HG02981 (cell line): Measurements from ENCODE around the gene RAD51D.
"Not testable (repeated sequence)": the region's sequence is repeated elsewhere in the genome, so short reads cannot be mapped to it uniquely, and the experiment has no call there.

Experiments
- ATAC-seq: cut with Tn5 transposase; IDR thresholded peaks from one replicate; pipeline ENCODE4 v1.9.1; 2021; ENCODE audit warnings: mild to moderate bottlenecking, moderate library complexity; ENCODE audit not compliant: unreplicated experiment

The RAD51D gene

DNA sequence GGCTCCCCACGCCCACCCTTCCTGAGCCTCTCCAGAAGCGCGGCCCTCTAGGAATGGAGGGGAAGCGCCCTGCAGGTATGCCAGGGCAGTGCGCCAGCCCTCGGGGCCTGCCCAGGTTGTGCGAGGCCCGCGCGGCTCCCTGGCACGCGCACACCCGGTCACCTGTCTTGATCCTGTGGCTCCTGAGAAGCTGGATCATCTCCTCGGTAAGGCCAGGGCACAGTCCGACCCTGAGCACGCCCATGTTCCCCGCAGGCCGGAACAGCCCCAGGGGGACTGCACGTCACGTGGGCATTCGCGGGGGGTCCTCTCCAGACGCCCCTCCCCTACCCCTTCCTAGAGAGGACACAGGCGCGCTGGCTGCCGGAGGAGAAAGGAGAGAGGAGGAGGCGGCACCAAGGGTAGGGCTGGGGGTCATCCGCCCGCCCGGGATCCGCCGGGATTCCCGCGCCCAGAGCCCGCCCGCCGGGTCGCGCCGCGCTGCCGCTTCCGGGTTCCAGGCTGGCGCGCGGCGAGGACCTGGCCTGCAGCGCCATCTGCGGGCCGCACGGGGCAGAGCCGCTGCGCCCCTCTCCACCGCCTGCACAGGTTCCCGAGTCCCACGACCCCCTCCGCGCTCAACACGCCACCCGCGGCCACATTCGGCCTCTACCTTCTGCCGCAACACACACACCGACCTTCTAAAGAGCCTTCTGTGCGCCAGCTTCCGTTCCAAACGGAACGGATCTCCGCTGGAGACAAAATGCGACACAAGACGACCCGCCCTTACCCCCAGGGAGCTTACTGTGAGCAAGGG, at the start of gene RAD51D:
Gene RAD51D (minus strand): TSS at position 491 of the 796 bp plus-strand sequence. CDS start 247 bp downstream, at position 244.
- peak; percentile 77 for ATAC-seq

DNA sequence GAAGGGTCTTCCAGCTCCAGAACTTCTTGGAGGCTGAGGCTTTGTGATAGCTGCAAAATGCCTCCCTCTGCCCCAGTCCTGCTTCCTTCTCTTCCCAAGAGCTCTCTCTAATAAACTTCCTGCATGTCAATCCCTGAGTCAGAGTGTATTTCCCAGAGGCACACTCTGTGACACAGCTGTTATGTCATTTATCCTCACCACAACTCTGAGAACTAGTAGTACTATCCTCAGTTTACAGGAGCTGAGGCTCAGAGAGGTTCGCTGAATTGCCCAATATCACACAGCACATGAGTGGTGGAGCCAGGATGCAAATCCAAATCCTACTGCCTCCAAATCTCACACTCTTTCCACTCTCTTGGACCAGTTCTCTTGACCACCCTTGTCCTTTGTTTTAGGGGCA, 48.0 kb upstream of the RAD51D start:
- no peak for ATAC-seq

DNA sequence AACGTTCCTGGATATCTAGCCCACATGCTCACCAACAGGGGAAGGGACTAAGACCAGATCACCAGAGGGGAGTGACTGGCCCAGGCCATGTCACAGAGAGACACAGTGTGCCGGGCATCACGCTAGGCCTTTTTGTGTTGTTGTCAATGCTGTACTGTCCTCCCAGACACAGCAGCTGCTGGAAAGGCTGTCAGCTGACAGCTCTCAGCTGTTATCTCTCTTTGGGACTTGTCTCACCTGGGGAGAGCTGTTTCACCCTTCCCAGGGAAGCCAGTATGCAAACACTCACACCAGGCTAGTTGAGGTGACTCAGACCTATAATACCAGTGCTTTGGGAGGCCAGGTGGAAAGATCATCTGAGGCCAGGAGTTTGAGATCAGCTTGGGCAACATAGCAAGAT, 47.4 kb upstream of the RAD51D start:
- ATAC-seq, result no peak

DNA sequence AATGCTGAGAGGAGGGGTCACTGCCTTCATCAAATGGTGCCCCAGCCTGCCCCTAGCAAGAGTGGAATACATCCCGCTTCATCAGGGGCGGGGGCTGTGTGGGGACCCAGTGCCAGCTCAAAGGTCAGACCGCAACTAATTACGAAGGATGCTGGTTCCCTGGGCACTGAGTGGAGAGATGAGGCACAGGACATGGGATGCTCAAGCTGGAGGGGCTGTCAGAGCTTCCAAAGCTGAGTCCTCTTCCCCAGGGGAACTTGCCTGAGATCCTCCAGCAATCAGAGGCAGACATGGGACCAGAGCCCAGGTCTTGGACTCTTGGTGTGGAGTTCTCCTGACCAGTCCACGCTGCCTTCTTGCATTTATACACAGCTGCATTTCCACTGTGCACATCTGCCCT, 46.9 kb upstream of the RAD51D start:
- ATAC-seq, result no peak

DNA sequence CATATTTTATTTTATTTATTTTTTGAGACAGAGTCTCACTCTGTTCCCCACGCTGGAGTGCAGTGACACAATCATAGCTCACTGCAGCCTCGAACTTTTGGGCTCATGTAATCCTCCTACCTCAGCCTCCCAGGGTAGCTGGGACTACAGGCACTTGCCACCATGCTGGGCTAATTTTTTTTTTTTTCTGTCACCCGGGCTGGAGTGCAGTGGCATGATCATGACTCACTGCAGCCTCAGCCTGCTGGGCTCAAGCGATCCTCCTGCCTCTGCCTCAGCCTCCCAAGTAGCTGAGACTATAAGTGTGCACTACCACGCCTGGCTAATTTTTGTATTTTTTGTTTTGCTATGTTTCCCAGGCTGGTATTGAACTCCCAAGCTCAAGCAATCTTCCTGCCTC, 45.1 kb upstream of the RAD51D start:
- no peak for ATAC-seq

- ATAC-seq, result no peak
Observed at GRCh38 chr17:35163886-35164285, 44.2 kb upstream of the RAD51D start.

GRCh38 chr17:35162755-35163154, 43.1 kb upstream of the RAD51D start:
- no peak for ATAC-seq

GRCh38 chr17:35161281-35161761, 41.7 kb upstream of the RAD51D start:
- no peak for ATAC-seq

DNA sequence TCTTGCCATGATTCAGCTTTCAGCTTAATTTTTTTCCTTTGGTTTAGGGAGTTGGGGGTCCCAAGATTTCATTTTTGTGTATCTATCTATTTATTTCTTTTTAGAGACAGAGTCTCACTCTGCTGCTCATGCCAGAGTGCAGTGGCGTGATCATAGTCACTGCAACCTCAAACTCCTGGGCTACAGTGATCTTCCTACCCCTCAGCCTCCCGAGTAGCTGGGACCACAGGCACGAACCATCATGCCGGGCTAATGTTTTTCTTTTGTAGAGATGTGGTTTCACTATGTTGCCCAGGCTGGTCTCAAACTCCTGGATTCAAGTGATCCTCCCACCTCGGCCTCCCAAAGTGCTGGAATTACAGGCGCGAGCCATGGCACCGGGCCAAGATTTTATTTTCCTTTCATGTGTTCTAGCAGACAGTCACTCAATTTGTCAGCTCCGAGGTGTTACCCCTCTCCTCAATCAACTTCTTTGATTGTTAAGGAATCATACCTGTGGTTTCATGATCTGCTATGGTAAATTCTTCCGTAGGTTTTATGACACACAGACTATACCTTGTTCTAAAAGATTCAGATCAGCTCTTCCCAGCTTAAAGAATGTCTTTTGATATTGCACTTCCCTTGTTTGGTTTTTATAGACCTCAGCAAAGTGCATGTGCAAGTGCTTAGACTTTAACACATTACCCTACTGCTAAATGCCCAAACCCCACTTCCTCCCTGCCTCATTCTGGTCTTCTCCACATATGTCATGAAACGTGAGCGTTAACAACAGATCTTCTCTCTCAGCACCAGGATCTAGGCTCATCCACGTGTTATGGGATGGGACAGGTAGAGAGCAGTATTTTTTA, 40.9 kb upstream of the RAD51D start:
- ATAC-seq, result no peak

- ATAC-seq, result no peak
Observed at GRCh38 chr17:35159940-35160339, 40.3 kb upstream of the RAD51D start.

DNA sequence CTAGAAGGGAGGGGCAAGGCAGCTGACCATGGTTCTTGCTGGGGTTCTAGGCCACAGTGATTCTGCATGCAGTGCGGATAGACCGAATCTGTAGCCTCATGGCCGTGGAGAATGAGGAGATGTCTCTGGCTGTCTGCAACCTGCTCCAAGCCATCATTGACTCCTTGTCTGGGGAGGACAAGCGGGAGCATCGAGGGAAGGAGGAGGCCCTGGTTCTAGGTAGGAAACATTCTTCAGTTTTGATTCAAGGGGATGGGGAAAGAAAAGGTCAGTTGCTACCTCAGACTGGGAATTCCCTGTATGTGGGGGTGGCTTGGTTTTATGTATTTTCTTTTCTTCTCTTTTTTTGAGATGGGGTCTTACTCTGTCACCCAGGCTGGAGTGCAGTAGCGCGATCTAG, 35.6 kb upstream of the RAD51D start:
- no peak for ATAC-seq

- no peak for ATAC-seq
Observed at GRCh38 chr17:35154196-35155165, 34.8 kb upstream of the RAD51D start.

- no peak for ATAC-seq
Observed at GRCh38 chr17:35152421-35153140, 32.9 kb upstream of the RAD51D start.

DNA sequence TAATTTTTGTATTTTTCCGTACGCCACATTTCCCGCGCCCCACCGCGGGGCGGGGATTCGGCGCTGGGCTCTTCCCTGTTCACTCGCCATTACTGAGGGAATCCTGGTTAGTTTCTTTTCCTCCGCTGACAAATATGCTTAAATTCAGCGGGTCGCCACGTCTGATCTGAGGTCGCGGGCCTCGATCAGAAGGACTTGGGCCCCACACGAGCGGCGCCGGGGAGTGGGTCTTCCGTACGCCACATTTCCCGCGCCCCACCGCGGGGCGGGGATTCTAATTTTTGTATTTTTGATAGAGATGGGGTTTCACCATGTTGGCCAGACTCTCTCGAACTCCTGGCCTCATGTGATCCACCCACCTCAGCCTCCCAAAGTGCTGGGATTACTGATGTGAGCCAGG, 31.4 kb upstream of the RAD51D start:
- ATAC-seq, result not testable (repeated sequence)

GRCh38 chr17:35149941-35150340, 30.3 kb upstream of the RAD51D start:
- no peak for ATAC-seq

GRCh38 chr17:35148144-35148543, 28.5 kb upstream of the RAD51D start:
- no peak for ATAC-seq

- no peak for ATAC-seq
Observed at GRCh38 chr17:35147375-35147905, 27.8 kb upstream of the RAD51D start, which contains the start of gene UNC45B. UNC45B (plus strand) TSS chr17:35147817; CDS start chr17:35148264, 447 bp downstream.

GRCh38 chr17:35146214-35146833, 26.7 kb upstream of the RAD51D start:
- ATAC-seq, result no peak

DNA sequence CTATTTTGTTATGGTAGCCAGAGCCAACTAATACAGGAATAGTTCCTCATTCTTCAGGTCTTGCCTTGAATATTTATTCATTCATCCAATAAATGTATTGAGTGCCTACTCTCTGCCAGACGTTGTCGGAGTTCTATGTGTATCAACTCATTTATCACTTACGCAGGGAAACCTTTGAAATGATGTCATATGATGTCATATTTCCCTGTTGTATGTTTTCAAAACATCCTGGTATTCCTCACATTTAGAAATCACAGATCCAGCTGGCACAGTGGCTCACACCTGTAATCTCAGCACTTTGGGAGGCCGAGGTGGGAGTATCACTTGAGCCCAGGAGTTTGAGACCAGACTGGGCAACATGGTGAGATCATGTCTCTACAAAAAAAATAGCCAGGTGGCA, 25.2 kb upstream of the RAD51D start:
- no peak for ATAC-seq
